ENCODE results near the gene SDC4.

SDC4 gene

GRCh38 chr20:45347936-45348778 is at the start of gene SDC4:
TSS of gene SDC4 (minus strand) at chr20:45348424. CDS start at chr20:45348384, 40 bp downstream.
- no peak for FAIRE-seq

- FAIRE-seq = no peak
These were observed 46.8 kb upstream of the SDC4 start for GRCh38 chr20:45395114-45395415.

- no peak for FAIRE-seq
These were observed 46.2 kb upstream of the SDC4 start for GRCh38 chr20:45394221-45395113.

GRCh38 chr20:45392733-45393132 is 44.5 kb upstream of the SDC4 start:
- FAIRE-seq = no peak

- no peak for FAIRE-seq
These were observed 43.3 kb upstream of the SDC4 start for GRCh38 chr20:45391559-45391958.

- FAIRE-seq = no peak
These were observed 42.7 kb upstream of the SDC4 start for GRCh38 chr20:45390931-45391330.

GRCh38 chr20:45387274-45387673 is 39.0 kb upstream of the SDC4 start:
- no peak for FAIRE-seq

- FAIRE-seq = no peak
These were observed 30.0 kb upstream of the SDC4 start, which contains the start of gene TP53TG5 for GRCh38 chr20:45378191-45378590. TSS of gene TP53TG5 (minus strand) at chr20:45378325. CDS start at chr20:45378236, 89 bp downstream.

GRCh38 chr20:45377269-45377668 is 29.0 kb upstream of the SDC4 start:
- FAIRE-seq = no peak

GRCh38 chr20:45374966-45375365 is 26.7 kb upstream of the SDC4 start:
- no peak for FAIRE-seq

- no peak for FAIRE-seq
These were observed 25.9 kb upstream of the SDC4 start for GRCh38 chr20:45374101-45374467.

- FAIRE-seq = no peak
These were observed 25.3 kb upstream of the SDC4 start for GRCh38 chr20:45373353-45374100.

GRCh38 chr20:45372646-45373352 is 24.6 kb upstream of the SDC4 start:
- no peak for FAIRE-seq

GRCh38 chr20:45372241-45372640 is 24.0 kb upstream of the SDC4 start:
- FAIRE-seq = no peak

GRCh38 chr20:45370571-45371160 is 22.4 kb upstream of the SDC4 start:
- FAIRE-seq = no peak

GRCh38 chr20:45368221-45368980 is 20.2 kb upstream of the SDC4 start:
- FAIRE-seq = no peak

GRCh38 chr20:45367126-45367525 is 18.9 kb upstream of the SDC4 start:
- FAIRE-seq = no peak

- no peak for FAIRE-seq
These were observed 18.4 kb upstream of the SDC4 start for GRCh38 chr20:45366631-45367030.

GRCh38 chr20:45366192-45366591 is 18.0 kb upstream of the SDC4 start:
- FAIRE-seq = no peak

- FAIRE-seq = no peak
These were observed 17.3 kb upstream of the SDC4 start for GRCh38 chr20:45365444-45365970.
